Measurements from ENCODE around the gene ZSWIM8. TPM values are rescaled to one million over a fixed set of nuclear protein-coding genes. Genes with fewer than 3 reads are reported as not detected.
A peak's percentile ranks its signal among the peaks of the same experiment; 100 is the strongest.

Gene ZSWIM8
- total RNA-seq, 1 donor from 2014 or later: 102 TPM

GRCh38 chr10:73801253-73801590 is 15.8 kb downstream of the ZSWIM8 start:
- Mint-ChIP-seq H3K27me3 (ENCODE audit: low read depth) (no peaks in the 10 kb centered on the region), H3K4me3 (ENCODE audit: unreplicated experiment) (no peak overlapping the region), H3K9me3 (ENCODE audit: low read depth) (no peaks in the 10 kb centered on the region), H3K27ac (ENCODE audit: unreplicated experiment) (peak overlapping the region; percentile 8), H3K4me1 (ENCODE audit: low read depth) (peaks cover 5% of the 10 kb centered on the region), H3K36me3 (ENCODE audit: low read depth) (peaks cover 38% of the 10 kb centered on the region)
- peak; percentile 60 for DNase-seq (ENCODE audit: low spot score)
- no peak for TF ChIP-seq CTCF (IDR thresholded peaks at IDR 0.05)

- peak; percentile 24 for DNase-seq (ENCODE audit: low spot score)
- H3K27ac Mint-ChIP-seq (ENCODE audit: unreplicated experiment): peak overlapping the region; percentile 74
- H3K36me3 Mint-ChIP-seq (ENCODE audit: low read depth): peaks cover 38% of the 10 kb centered on the region
These were observed 17.0 kb downstream of the ZSWIM8 start for GRCh38 chr10:73802276-73802991.

GRCh38 chr10:73803680-73804286 is 18.4 kb downstream of the ZSWIM8 start:
- Mint-ChIP-seq H3K9me3 (ENCODE audit: low read depth) (no peaks in the 10 kb centered on the region), H3K4me1 (ENCODE audit: low read depth) (peaks cover 14% of the 10 kb centered on the region), H3K27ac (ENCODE audit: unreplicated experiment) (peak overlapping the region; percentile 50), H3K4me3 (ENCODE audit: unreplicated experiment) (no peak overlapping the region), H3K27me3 (ENCODE audit: low read depth) (no peaks in the 10 kb centered on the region), H3K36me3 (ENCODE audit: low read depth) (peaks cover 30% of the 10 kb centered on the region)
- no peak for TF ChIP-seq CTCF (IDR thresholded peaks at IDR 0.05)
- DNase-seq (ENCODE audit: low spot score): no peak

More at GRCh38 chr10:73802276-73802991, 17.0 kb downstream of the ZSWIM8 start:
- Mint-ChIP-seq H3K27me3 (ENCODE audit: low read depth) (no peaks in the 10 kb centered on the region), H3K4me1 (ENCODE audit: low read depth) (peaks cover 14% of the 10 kb centered on the region), H3K4me3 (ENCODE audit: unreplicated experiment) (no peak overlapping the region), H3K9me3 (ENCODE audit: low read depth) (no peaks in the 10 kb centered on the region)
- TF ChIP-seq CTCF (IDR thresholded peaks at IDR 0.05): peak; percentile 9

- TF ChIP-seq CTCF (IDR thresholded peaks at IDR 0.05): no peak
- Mint-ChIP-seq H3K27ac (ENCODE audit: unreplicated experiment) (no peak overlapping the region), H3K4me3 (ENCODE audit: unreplicated experiment) (no peak overlapping the region), H3K4me1 (ENCODE audit: low read depth) (peaks cover 31% of the 10 kb centered on the region), H3K36me3 (ENCODE audit: low read depth) (peaks cover 26% of the 10 kb centered on the region), H3K9me3 (ENCODE audit: low read depth) (no peaks in the 10 kb centered on the region), H3K27me3 (ENCODE audit: low read depth) (no peaks in the 10 kb centered on the region)
- peak; percentile 64 for DNase-seq (ENCODE audit: low spot score)
These were observed 21.0 kb downstream of the ZSWIM8 start for GRCh38 chr10:73806176-73806950.

GRCh38 chr10:73807471-73807870 is 22.1 kb downstream of the ZSWIM8 start:
- Mint-ChIP-seq H3K27me3 (ENCODE audit: low read depth) (no peaks in the 10 kb centered on the region), H3K4me3 (ENCODE audit: unreplicated experiment) (no peak overlapping the region), H3K9me3 (ENCODE audit: low read depth) (no peaks in the 10 kb centered on the region), H3K27ac (ENCODE audit: unreplicated experiment) (no peak overlapping the region), H3K4me1 (ENCODE audit: low read depth) (peaks cover 32% of the 10 kb centered on the region), H3K36me3 (ENCODE audit: low read depth) (peaks cover 24% of the 10 kb centered on the region)
- TF ChIP-seq CTCF (IDR thresholded peaks at IDR 0.05): no peak
- peak; percentile 72 for DNase-seq (ENCODE audit: low spot score)

All from chondrocyte (in vitro differentiated cells).